Skeletal muscle satellite cell (primary cell): Measurements from ENCODE around the gene ARL3.
"Not testable (repeated sequence)": the region's sequence is repeated elsewhere in the genome, so short reads cannot be mapped to it uniquely, and the experiment has no call there.

Experiments
- H3K27me3 ChIP-seq: 2 replicates; pipeline ENCODE4 v1.7.0; 2013; ENCODE audit warnings: low read length; ENCODE audit not compliant: control insufficient read depth, insufficient read depth
- H3K36me3 ChIP-seq: 2 replicates; pipeline ENCODE4 v1.7.0; 2013; ENCODE audit warnings: mild to moderate bottlenecking, control low read depth, low read length; ENCODE audit not compliant: insufficient read depth
- H3K4me1 ChIP-seq: 2 replicates; pipeline ENCODE4 v1.7.0; 2013; ENCODE audit warnings: low read length; ENCODE audit not compliant: control insufficient read depth, insufficient read depth
- H3K4me2 ChIP-seq: 2 replicates; pipeline ENCODE4 v1.7.0; 2013; ENCODE audit warnings: mild to moderate bottlenecking, low read length
- H3K4me3 ChIP-seq: 2 replicates; pipeline ENCODE4 v1.7.0; 2013; ENCODE audit warnings: low read length
- H3K9ac ChIP-seq: 2 replicates; pipeline ENCODE4 v1.7.0; 2013; ENCODE audit warnings: mild to moderate bottlenecking, low read depth, low read length, moderate library complexity
- H3K9me3 ChIP-seq: replicated peaks from 2 replicates; pipeline ENCODE4 v1.7.0; 2013; ENCODE audit warnings: mild to moderate bottlenecking, control low read depth, low read length

The ARL3 gene

GRCh38 chr10:102731222-102731800, 17.1 kb upstream of the ARL3 start:
- Histone ChIP-seq H3K36me3 (peaks cover 3% of the 10 kb centered on the region), H3K4me3 (no peak overlapping the region), H3K9me3 (no peaks in the 10 kb centered on the region), H3K4me2 (no peak overlapping the region), H3K27me3 (no peaks in the 10 kb centered on the region), H3K4me1 (peaks cover 7% of the 10 kb centered on the region), H3K9ac (no peak overlapping the region)

DNA sequence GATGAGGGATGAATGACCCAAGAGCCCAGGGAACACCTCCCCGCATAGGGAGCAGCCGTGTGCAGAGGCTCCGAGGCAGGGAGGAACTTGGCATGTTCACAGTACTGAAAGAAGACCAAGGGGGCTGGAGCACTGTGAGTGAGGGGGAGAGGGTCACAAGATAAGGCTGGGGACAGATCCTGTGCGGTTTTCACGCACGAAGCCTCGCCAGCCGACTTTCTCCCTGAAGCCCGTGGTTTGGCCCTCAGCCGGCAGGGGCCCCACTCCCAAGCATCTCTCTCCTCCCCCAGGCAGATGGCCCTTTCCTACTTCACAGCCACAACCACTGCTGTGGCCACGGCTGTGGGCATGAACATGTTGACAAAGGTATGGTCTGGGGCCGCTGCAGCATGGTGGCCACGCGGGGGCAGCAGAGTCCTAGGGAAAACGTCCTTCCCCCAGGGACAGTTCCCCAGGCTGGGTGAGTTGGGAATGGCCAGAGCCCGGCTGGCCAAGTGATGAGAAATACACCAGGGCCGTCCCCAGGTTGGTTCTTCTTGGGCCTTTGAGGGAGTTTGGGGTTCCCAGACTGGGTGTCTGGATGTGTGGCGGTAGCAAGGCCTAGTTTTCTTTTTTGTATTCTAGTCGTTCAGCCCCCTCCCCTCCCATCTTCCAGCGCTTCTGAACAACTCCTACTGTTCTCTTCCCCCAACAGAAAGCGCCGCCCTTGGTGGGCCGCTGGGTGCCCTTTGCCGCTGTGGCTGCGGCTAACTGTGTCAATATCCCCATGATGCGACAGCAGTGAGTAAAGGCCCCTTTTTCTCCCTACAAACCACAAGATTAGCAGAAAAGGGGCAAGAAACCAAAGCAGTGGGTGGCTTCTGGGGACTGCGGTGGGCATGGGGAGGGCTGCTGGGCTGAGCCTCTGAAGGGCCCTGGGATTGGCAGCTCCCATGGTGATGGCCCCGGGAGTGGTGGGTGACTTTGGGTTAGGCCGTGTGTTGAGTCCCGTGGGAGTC, 15.1 kb upstream of the ARL3 start:
- no peaks in the 10 kb centered on the region for H3K9me3 ChIP-seq
- no peak overlapping the region for H3K9ac ChIP-seq
- H3K27me3 ChIP-seq, result no peaks in the 10 kb centered on the region
- no peak overlapping the region for H3K4me2 ChIP-seq
- peaks cover 10% of the 10 kb centered on the region for H3K4me1 ChIP-seq
- H3K4me3 ChIP-seq, result no peak overlapping the region
- peaks cover 3% of the 10 kb centered on the region for H3K36me3 ChIP-seq

GRCh38 chr10:102727037-102727818, 13.0 kb upstream of the ARL3 start:
- Histone ChIP-seq H3K36me3 (no peaks in the 10 kb centered on the region), H3K9me3 (no peaks in the 10 kb centered on the region), H3K4me1 (peaks cover 10% of the 10 kb centered on the region), H3K27me3 (no peaks in the 10 kb centered on the region), H3K4me3 (no peak overlapping the region), H3K9ac (no peak overlapping the region), H3K4me2 (no peak overlapping the region)

- Histone ChIP-seq H3K4me3 (no peak overlapping the region), H3K36me3 (no peaks in the 10 kb centered on the region), H3K4me1 (peaks cover 10% of the 10 kb centered on the region), H3K9ac (no peak overlapping the region), H3K27me3 (no peaks in the 10 kb centered on the region), H3K9me3 (no peaks in the 10 kb centered on the region), H3K4me2 (no peak overlapping the region)
Measured at GRCh38 chr10:102726274-102726673, 12.1 kb upstream of the ARL3 start.

GRCh38 chr10:102723989-102724388, 9.8 kb upstream of the ARL3 start:
- Histone ChIP-seq H3K27me3 (no peaks in the 10 kb centered on the region), H3K4me1 (peaks cover 10% of the 10 kb centered on the region), H3K9me3 (no peaks in the 10 kb centered on the region), H3K9ac (no peak overlapping the region), H3K4me3 (no peak overlapping the region), H3K36me3 (no peaks in the 10 kb centered on the region), H3K4me2 (no peak overlapping the region)

- Histone ChIP-seq H3K9me3 (no peaks in the 10 kb centered on the region), H3K4me2 (no peak overlapping the region), H3K4me3 (no peak overlapping the region), H3K27me3 (no peaks in the 10 kb centered on the region), H3K36me3 (peaks cover 6% of the 10 kb centered on the region), H3K9ac (no peak overlapping the region), H3K4me1 (peaks cover 14% of the 10 kb centered on the region)
Measured at GRCh38 chr10:102721954-102722353, 7.8 kb upstream of the ARL3 start.

DNA sequence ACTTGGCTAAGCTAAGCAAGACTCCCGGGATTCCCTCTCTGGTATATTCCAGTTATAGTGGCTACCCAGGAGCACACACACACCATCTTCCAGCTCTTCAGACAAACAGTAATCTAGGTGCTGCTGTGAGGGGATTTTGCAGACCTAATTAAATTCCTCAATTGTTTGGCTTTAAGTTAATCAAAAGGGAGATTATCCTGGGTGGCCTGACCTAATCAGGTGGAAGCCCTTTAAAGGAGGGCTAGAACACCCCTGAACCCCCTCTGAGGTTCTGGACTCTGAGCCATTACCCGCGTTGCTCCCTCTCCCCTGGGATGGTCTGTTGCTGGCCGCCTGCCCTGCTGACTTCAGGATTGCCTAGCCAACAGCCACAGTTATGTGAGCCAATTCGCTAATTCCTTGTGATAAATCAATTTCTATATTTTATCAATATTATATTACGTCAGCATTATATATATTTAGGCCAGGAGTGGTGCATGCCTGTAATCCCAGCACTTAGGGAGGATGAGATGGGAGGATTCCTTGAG, 6.6 kb upstream of the ARL3 start:
- H3K4me2 ChIP-seq, result no peak overlapping the region
- H3K9ac ChIP-seq, result no peak overlapping the region
- no peak overlapping the region for H3K4me3 ChIP-seq
- peaks cover 6% of the 10 kb centered on the region for H3K4me1 ChIP-seq
- H3K36me3 ChIP-seq, result peaks cover 6% of the 10 kb centered on the region
- no peaks in the 10 kb centered on the region for H3K9me3 ChIP-seq
- H3K27me3 ChIP-seq, result no peaks in the 10 kb centered on the region

DNA sequence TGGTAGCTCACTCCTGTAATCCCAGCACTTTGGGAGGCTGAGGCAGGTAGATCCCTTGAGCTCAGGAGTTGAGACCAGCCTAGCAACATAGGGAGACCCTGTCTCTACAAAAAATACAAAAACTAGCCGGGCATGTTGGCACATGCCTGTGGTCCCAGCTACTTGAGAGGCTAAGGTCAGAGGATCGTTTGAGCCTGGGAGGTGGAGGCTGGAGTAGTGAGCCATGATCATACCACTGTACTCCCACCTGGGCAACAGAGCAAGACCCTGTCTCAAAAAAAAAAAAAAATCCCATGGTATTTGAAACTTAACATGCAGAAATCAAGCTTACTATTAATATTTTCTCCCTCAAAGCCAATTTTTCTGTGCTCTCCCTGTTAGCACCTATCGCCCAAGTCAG, 6.1 kb upstream of the ARL3 start:
- no peak overlapping the region for H3K4me2 ChIP-seq
- no peak overlapping the region for H3K4me3 ChIP-seq
- H3K4me1 ChIP-seq, result peaks cover 11% of the 10 kb centered on the region
- H3K9ac ChIP-seq, result no peak overlapping the region
- peaks cover 6% of the 10 kb centered on the region for H3K36me3 ChIP-seq
- H3K9me3 ChIP-seq, result no peaks in the 10 kb centered on the region
- no peaks in the 10 kb centered on the region for H3K27me3 ChIP-seq

DNA sequence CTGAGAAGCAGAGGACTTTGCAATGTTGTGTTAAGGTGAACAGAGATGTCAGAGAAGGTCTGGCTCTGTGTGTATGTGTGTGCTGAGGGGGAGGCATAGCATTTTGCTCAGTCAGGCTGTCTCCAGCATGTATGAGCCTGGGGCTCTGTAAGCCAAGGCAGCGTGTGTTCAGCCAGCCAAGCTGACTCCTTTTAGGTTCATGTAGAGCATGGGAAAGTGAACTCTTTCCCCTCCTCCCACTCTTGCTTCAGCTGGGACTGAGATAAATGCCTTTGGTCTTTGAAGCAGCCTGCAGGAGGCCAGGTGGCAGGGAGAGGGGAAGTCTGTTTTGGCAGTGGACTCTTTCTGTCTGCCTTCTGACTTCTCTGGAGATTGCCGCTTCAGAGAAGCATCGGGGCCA, 4.0 kb upstream of the ARL3 start:
- Histone ChIP-seq H3K27me3 (no peaks in the 10 kb centered on the region), H3K36me3 (peaks cover 6% of the 10 kb centered on the region), H3K9ac (no peak overlapping the region), H3K4me3 (no peak overlapping the region), H3K9me3 (no peaks in the 10 kb centered on the region), H3K4me2 (no peak overlapping the region), H3K4me1 (peaks cover 15% of the 10 kb centered on the region)

DNA sequence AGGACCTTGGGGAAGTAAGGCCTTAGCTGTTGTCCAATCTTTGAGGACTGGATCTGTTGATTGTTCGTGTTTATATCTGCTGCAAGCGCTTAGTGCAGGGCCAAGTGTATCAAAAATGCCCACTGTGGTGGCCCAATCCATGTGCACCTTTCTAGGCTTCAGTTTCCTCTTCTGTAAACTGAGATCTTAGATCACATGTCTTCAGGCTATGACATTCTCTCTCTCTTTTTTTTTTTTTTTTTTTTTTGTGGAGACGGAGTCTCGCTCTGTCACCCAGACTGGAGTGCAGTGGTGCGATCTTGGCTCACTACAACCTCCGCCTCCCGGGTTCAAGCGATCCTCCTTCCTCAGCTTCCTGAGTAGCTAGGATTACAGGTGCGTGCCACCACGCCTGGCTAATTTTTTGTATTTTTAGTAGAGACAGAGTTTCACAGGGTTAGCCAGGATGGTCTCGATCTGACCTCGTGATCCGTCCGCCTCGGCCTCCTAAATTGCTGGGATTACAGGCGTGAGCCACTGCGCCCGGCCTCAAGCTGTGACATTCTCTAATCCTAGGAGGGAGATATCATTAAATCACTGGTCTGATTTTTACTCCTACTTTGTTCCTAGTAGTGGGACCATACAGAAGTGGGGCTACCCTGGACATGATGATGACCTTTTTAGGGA, 2.8 kb upstream of the ARL3 start:
- not testable (repeated sequence) for H3K36me3 ChIP-seq, H3K4me3 ChIP-seq, H3K27me3 ChIP-seq, H3K9me3 ChIP-seq, H3K9ac ChIP-seq, H3K4me2 ChIP-seq
- H3K4me1 ChIP-seq, result peaks cover 24% of the 10 kb centered on the region

GRCh38 chr10:102715880-102716279, 1.7 kb upstream of the ARL3 start:
- peaks cover 6% of the 10 kb centered on the region for H3K36me3 ChIP-seq

More at GRCh38 chr10:102715880-102716279, 1.7 kb upstream of the ARL3 start:
- Histone ChIP-seq H3K4me2 (no peak overlapping the region), H3K4me1 (peaks cover 29% of the 10 kb centered on the region), H3K27me3 (no peaks in the 10 kb centered on the region), H3K4me3 (no peak overlapping the region), H3K9me3 (no peaks in the 10 kb centered on the region), H3K9ac (no peak overlapping the region)
